Head of caudate nucleus (tissue), 42 donors: ENCODE data around the gene LSAMP.
"Not testable (repeated sequence)": the region's sequence is repeated elsewhere in the genome, so short reads cannot be mapped to it uniquely, and the experiment has no call there.

Experiments used
- DNase-seq, 42 donors: peaks; one replicate each; pipeline versions ENCODE4 v3.0.0 to v3.0.0-alpha.2; 2020 to 2021; ENCODE audit warnings: mixed read lengths in 7 of 42
- intact Hi-C: fragments of 100-400 bp; cut with DNase I; formaldehyde crosslinking; loops from one replicate; pipeline ENCODE4 v1.15.0; 2022

The LSAMP gene

DNA sequence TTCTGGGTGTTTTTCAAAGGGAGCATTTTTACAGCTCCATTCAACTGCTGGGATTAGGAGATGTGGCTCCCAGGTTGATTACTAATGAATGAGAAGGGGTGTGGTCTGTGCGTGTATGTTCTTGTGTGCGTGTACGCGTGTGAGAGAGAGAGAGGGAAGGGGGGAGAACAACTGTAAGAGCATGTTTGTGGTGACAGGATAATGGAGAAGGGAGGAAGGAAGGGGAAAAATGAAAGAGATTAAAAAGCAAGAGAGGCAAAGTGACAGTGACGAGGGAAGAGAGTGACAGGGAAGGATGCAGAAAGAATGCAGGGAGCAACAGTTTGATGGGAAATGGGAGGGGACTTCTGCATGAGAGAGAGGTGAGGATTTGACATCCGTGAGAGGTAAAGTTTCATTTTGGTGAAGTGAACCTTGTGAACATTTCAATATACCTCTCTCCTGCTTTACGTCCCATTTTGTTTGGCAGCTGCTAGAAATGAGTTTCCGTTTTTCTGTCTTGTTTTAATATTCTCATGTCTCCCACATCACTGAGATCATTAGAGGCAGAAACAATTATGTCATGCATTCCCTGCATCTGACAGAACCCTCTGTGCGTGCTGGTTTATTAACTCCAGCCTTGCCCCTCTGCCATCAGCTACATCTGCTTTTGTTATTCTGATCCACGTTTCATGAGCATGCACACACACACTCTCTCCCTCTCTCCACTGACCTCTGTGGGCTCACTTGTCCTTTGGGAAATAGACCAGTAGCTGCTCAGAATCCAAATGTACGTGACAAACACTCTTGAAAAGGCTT is 660.3 kb downstream of the LSAMP start:
- DNase-seq = peak in 10 of 42 donors; percentile 8 to 47 (median 21)
- intact Hi-C loops = loop anchor here (5.0 to 10.0 kb wide), 2 partner anchors 93 to 550 kb away; no protein-coding TSS in a partner anchor

DNA sequence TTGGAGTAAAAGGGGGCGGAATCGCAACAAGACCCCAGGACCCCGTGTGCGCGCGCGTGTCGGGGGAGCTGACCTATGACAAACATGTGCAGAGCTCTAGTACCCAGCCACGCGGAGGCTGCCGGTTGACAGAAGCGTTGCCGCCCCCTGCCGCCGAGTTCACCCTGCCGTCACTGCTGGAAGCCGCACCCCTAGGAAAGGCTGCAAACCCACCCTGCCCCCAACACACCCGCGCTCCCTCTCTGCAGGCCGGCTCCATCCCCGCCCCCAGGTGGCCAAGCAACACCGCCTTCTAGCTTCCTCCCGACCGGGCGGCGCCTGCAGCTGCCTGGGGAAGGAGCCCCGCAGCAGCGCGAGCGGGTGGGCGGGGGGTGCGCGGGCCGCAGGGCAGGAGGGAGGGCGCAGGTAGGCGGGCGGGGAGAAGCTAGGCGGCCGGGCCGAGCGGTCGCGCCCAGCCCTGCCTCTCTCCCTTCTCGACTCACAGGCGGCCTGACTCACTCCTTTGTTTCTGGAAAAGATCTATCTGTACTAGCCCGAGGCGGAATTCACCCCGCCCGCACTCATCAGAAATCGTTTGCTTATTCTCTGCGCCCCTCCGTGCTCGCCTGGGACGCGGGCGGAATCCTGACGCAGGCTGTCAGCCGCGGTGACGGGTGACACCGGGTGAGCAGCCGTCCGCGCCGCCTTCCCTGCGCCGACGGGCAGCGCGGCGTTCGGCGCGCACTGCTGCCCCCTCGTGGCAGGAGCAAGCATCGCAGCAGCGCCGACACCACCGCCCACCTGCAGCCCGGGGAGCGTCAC is 661.1 kb downstream of the LSAMP start:
- intact Hi-C loops = loop anchor here (5.0 to 10.0 kb wide), 2 partner anchors 92 to 549 kb away; no protein-coding TSS in a partner anchor
- DNase-seq = peak; percentile 67 to 94 (median 86)

DNA sequence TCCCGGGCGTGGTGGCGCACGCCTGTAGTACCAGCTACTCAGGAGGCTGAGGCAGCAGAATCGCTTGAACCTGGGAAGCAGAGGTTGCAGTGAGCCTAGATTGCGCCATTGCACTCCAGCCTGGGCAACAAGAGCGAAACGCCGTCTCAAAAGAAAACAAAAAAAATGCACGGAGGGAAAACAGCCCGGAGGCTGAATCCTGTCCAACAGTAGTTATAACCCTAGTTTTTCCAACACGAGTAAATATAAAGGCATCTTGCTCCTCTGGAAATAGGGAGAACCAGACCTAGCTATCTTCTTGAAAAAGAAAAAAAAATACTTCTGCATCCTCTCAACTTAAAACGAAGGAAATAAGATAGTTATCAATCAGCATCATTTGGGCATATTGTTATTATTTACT is 661.9 kb downstream of the LSAMP start:
- not testable (repeated sequence) for DNase-seq
- intact Hi-C loops = loop anchor here (5.0 to 10.0 kb wide), 2 partner anchors 91 to 549 kb away; no protein-coding TSS in a partner anchor

DNA sequence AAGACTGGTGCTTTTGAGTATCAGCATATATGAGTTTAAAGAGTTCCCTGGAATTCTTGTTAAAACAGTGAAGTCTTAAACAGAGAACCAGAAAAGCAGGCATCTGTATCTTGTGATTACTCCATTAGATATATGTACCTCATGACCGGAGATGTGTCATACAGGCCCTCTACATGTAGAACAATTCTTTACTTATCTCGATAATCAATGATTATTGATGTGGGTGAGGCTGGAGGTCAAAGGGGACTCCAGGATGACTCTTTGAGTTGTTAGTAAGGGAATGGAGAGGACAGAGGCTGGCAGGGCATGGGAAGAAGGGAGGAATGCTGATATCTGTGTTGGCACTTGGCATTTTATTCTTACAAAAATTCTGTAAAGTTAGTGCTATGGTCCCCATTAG is 666.3 kb downstream of the LSAMP start:
- DNase-seq = no peak
- intact Hi-C loops = no loop called here

DNA sequence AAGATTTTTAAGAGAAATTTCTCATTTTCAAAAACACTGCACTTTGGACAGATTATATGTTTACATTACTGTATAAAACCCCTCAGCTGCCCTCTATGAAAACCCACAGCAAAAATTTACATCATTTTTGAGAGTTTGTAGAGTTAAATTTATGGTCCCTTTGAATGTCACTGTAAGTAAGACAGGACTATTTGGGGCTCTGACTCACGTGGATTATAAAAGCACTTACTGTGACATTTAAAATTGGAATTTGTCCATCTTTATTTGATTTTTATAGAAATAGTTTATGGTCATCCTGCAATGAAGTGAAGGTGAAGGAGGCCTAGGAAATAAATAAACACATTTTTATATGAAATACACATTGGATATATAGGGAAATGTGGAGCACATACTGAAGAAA is 672.3 kb downstream of the LSAMP start:
- no peak for DNase-seq
- intact Hi-C loops = no loop called here

DNA sequence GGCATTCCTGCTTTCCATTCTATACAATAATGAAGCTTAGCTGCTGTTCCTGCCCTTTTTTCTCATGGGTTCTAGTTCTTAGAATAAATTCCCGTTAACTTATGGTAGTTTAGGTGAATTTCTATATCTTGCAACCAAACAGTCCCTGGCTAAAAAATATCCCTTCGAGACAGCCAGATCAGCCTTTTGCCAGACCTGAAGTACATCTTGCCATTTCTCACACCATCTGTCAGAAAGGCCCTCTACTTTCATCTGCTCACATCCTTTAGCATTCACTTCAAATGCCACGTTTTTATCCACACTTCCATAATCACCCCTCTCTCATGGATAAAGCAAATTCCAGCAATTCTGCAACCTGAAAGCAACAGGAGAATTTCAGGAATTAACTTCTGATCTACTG is 676.6 kb downstream of the LSAMP start:
- no peak for DNase-seq
- intact Hi-C loops = no loop called here

DNA sequence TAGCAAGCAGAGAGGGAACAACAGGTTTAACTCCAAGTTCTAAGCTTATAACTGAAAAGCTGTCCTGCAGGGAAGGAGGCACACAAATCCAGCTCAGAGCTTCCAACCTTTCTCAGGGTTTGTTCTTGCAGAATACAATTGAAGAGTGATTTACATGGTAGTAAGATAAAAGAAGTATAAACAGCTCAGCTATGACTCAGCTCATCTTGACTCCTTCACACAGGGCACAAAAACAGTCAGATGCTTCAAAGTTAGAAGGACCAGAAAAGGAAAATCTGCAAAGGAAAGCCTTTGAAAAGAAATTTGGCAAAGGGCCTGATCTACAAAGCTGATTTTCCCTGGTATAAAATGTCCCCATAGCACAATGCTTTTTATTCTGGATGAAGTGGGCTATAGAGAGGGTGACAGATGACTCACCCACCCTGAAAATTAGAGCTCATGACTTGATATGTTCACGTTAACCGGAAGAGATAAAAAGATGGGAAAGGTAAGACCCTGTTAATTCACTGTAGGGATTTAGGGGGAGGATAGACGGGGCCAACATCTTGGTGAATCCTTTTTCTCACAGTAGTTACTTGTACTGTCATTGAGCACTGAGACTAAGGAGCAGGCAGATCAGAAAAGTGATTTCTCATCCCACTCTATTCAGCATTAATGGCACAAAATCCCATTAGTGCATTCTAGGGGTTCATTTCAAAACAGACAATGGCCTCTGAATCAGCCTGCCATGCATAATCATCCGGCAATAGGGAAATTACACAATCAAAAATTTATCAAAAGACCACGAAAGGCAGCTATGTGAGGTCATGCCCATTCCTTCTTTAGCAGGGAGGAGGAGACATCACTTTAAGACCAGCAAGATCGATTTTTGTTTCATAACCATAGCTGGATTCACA is 678.5 kb downstream of the LSAMP start:
- DNase-seq = peak in 6 of 42 donors; percentile 4 to 28 (median 15)

DNA sequence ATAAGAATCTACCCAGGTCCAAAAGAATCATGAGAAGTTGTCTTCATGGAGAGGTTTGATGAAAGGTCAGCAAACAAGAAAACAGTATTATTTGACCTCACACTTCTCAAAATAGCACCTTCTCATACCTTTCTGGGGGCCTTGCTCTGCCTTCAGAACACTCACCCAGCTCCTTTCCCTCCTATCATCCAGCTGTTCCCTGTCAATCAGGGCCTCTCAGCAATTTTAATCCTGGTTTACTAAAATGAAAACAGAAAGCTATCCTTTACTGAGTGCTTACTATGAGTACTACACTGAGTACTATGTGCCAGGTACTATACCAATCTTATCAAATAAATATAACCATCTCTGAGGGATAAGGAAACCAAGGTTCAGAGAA is 683.4 kb downstream of the LSAMP start:
- no peak for DNase-seq

More for the DNA sequence above, 678.5 kb downstream of the LSAMP start:
- intact Hi-C loops = no loop called here

DNA sequence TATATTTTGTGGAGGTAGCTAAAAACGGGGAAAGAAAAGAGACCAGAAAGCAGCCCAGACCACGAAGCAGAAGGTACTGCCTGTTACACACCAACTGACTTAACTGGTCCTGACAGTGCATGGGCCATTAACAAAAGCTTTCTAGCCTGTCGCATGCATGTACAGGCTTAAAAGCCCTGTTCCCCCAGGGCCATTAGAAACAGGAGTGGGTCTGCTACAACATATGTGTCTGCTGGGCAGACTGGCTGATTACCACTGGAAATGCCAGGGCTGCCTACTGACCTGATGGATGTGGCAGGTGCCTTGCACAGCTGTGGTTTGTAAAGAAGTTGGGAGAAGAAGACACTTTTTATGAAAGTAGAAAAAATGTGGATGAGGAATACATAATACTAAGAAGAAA is 684.6 kb downstream of the LSAMP start:
- DNase-seq = no peak
- intact Hi-C loops = no loop called here

More for the DNA sequence above, 683.4 kb downstream of the LSAMP start:
- intact Hi-C loops = no loop called here

DNA sequence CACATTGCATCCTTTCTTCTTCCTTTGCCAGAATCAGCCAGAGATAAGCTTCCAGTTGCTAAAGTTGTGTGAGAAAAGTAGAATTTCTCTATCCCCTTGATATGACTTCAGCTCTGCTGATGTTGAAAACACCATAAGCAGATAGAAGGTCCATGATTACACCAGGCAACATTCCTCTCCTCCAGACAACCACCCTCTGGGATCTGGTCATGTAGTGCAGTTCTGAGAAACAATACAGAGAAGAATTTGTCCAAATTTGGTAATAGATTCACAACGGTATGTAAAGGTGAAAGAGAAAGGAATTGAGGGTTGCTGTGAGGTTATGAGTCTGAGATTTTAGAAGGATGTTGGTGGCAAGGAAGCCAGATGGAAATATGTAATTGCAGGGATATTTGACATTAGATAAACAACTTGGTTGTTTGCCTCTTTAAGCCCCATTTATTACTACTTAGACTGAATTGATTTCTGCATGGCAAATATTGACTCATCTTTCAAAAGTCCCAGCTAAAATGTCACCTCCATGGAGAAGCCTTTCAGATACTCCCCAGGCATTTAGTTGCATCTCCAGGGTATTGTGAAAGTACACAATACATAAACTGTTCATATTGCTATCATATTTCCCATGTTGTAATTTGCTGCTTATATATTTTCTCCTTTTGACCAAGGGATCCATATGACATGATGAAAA is 687.1 kb downstream of the LSAMP start:
- intact Hi-C loops = no loop called here
- DNase-seq = no peak

DNA sequence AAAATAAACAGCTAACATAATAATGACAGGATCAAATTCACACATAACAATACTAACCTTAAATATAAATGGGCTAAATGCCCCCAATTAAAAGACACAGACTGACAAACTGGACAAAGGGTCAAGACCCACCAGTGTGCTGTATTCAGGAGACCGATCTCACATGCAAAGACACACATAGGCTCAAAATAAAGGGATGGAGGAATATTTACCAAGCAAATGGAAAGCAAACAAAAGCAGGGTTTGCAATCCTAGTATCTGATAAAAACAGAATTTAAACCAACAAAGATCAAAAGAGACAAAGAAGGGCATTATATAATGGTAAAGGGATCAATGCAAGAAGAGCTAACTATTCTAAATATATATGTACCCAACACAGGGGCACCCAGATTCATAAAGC is 692.3 kb downstream of the LSAMP start:
- DNase-seq = not testable (repeated sequence)

More for the DNA sequence above, 692.3 kb downstream of the LSAMP start:
- intact Hi-C loops = not testable (repeated sequence)
